Esophagus muscularis mucosa (tissue), 4 donors: ENCODE measurements around the gene CLEC3B.

Experiments used
- CTCF ChIP-seq, 3 experiments: fragments of 200-600 bp in 2 of 3; fragments of 450-650 bp in 1 of 3; sonication (generic) in 2 of 3; IDR thresholded peaks; one replicate each; pipeline ENCODE4 v1.5.1; 2017 to 2019; ENCODE audit warnings: antibody characterized with exemption in 3 of 3, mild to moderate bottlenecking in 2 of 3, moderate library complexity in 1 of 3
- EP300 ChIP-seq: sonication (generic); formaldehyde crosslinking; IDR thresholded peaks from one replicate; pipeline ENCODE4 v1.6.1; 2017; ENCODE audit warnings: antibody characterized with exemption
- POLR2A ChIP-seq: fragments of 450-650 bp; IDR thresholded peaks from one replicate; pipeline ENCODE4 v1.6.1; 2017; ENCODE audit warnings: antibody characterized with exemption, moderate library complexity, mild to moderate bottlenecking, low read depth
- POLR2AphosphoS5 ChIP-seq, 2 donors: sonication (generic); formaldehyde crosslinking; IDR thresholded peaks; one replicate each; pipeline ENCODE4 v1.6.1; 2017; ENCODE audit warnings: antibody characterized with exemption in 2 of 2

DNA sequence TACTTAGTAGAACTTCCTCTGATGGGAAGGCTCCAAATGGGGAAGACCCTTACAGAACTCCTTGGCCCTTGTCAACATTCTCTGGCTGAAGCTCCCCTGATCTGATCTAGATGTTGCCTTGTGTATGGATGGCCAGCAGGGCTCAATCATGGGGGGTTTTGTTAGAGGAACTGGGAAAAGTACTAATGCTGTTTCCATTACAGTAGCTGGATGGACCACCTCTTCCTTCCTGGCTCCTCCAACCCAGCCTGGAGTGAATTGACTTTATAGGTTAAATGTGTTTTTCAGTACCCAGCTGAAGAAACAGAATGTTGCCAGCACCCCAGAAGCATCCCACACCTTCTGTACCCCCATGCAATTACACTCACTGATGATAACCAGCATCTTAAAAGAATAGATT, 22.7 kb upstream of the CLEC3B start:
- TF ChIP-seq CTCF (IDR thresholded peaks at IDR 0.05) (no peak), POLR2A (no peak), POLR2AphosphoS5 (IDR thresholded peaks at IDR 0.05) (no peak), EP300 (no peak)
